Cerebellar cortex (tissue), 1 donor: Measurements from ENCODE around the gene SMIM15.
A peak's percentile ranks its signal among the peaks of the same experiment; 100 is the strongest.

Source experiments
- DNase-seq: peaks from one replicate; pipeline ENCODE4 v3.0.0-alpha.2; 2015; ENCODE audit warnings: low spot score

The SMIM15 gene

GRCh38 chr5:61159836-61160235 is 2.4 kb downstream of the SMIM15 start:
- no peak for DNase-seq

GRCh38 chr5:61159070-61159469 is 3.2 kb downstream of the SMIM15 start:
- DNase-seq, result no peak

GRCh38 chr5:61151893-61152292 is 10.4 kb downstream of the SMIM15 start:
- no peak for DNase-seq

GRCh38 chr5:61148515-61148914 is 13.8 kb downstream of the SMIM15 start:
- no peak for DNase-seq

- no peak for DNase-seq
Observed at GRCh38 chr5:61142811-61143210, 19.5 kb downstream of the SMIM15 start.

DNA sequence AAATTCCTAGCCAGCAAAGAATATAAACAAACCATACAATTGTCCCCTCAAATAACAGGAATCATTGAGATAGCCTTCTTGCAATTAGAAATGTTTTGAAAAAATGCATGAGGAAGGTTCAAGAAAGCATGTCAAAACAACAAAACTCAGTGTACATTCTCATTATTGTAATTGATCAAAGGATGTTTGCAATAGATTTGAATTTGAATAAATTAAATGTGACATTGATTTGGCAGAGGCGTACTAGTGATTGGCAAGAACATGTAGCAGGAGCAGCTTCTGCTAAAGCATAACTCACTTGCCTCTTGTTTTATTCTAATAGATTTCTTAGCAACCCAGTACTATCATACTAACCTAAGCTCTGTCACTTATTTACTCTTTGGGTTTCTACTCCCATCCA is 19.9 kb downstream of the SMIM15 start:
- no peak for DNase-seq

GRCh38 chr5:61141801-61142200 is 20.5 kb downstream of the SMIM15 start:
- DNase-seq, result peak; percentile 25

DNA sequence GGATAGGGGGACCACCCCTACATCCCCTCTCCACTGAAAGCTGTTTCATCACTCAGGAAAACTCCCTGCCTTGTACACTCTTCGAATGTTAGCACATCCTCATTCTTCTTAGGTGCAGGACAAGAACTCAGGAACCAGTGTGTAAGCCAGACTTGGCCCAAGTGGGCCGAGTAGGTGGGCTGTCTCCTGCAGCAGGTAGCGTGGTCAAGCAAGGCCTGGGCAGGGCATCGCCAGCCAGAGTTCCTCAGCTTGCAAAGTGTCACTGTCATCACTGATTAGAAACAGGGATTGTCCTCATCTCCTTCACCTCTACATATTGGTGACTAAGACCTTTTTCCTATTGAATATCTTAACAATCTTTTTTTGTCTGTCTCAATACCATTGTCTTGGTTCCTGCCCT is 22.3 kb downstream of the SMIM15 start:
- no peak for DNase-seq

- DNase-seq, result no peak
Observed at GRCh38 chr5:61139094-61139873, 23.0 kb downstream of the SMIM15 start.

DNA sequence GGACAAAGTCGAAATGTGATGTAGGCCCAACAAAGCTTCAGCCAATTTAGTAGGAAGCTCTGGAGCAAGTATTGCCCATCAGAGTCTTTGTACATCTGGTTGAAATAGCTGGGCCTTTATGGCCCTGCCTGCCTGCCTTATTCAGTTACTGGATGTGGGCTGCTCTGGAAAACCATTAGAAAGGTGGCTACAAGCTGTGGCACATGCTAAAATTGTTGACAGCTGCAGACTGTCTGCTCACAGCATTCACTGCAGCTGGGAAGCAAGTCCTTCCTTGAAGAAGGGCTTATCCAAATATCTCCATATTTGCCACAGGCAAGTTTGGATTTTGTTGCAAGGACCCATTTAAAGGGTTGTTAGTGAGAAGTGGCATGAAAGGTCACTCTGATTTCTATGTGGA is 24.4 kb downstream of the SMIM15 start:
- no peak for DNase-seq

DNA sequence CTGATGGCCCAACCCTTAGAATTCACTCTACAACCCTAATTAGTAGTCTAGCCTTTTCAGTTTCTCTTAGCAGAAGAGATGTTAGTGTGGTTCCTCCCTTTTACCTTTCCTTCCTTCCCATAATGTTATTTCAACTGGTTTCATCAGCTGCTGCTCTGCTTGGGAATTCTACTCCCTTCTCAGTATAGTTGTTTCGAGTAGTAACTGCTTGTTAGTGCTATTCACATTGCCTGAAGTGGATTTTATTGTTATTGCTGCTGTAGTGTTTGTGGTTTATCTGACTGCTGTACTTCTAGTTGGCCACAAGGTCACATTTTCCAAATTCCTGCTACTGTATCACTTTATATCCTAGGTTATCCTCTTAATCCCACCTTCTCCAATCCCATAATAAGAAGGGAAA is 29.7 kb downstream of the SMIM15 start:
- DNase-seq, result no peak

DNA sequence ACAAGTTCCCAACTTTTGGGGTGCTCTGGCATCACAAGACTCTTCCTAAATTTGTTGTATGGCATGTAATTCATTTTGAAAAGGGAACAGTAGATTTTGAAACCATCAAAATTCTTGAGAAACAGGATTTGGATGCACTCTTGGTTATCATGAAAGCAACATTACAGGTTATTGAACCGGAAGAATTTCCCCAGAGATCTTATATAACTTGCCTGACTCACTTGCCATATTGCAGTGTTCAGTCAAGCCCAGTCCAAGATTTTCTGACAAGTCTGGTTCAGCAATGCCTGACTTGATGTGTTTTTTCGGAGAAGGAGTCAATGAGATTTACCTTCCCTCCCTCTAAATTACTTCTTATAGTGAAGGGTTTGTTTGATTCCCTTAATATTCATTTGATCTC is 32.0 kb downstream of the SMIM15 start:
- peak; percentile 25 for DNase-seq

DNA sequence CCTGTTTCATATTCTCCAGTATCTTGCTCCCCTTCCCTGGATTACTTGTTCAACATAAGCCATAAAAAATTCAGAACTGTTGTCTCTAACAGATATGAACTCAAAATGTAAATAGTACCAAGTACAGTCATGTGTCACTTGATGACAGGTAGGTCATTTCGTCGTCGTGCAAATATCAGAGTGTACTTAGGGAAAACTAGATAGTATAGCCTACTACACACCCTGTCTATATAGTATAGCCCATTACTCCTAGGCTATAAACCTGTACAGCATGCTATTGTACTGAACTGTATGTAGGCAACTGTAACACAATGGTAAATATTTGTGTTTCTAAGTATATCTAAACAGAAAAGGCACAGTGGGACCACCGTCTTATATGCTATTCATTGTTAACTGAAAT is 39.1 kb downstream of the SMIM15 start:
- DNase-seq, result no peak

- no peak for DNase-seq
Observed at GRCh38 chr5:61120534-61120933, 41.7 kb downstream of the SMIM15 start.

DNA sequence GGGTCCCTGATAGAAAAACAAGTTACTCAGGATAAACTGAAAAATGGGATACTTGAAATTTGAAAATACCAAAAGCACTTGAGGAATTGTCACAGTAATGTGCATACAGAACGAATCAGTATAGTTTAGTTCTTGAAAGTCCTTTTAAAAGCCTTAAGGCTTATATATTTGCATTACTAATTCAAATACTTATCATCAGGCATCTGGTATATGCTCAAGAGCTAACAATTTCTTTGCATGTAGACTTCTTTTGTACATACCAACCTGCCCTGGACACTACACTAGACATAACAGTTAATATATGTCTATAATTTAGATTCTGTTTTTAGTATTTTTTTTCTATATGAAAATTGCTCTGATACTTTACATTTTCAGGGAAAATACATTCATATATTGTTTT is 43.2 kb downstream of the SMIM15 start:
- no peak for DNase-seq

DNA sequence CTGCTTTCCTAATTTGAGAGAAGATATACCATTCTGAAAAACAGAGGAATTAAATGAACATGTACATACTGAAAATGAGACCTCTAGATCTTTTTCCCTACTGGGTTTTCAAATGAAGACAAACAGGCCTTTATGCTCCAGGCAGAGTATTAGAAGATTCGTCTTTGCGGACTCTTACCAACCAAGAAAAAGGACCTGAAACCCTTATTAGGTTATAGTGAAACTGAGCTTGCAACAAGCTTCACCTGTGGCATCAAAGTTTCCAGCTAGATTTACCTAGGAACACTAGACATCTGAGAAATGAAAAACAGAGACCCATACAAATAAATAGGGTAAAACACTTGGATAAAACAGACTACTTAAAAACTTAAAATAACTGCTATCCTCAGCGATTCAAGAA is 46.3 kb downstream of the SMIM15 start:
- no peak for DNase-seq

GRCh38 chr5:61114441-61114840 is 47.8 kb downstream of the SMIM15 start:
- DNase-seq, result no peak
